HG02852 (cell line): ENCODE measurements around the gene TDRD7.

Experiments
- ATAC-seq: cut with Tn5 transposase; IDR thresholded peaks from one replicate; pipeline ENCODE4 v1.9.1; 2021; ENCODE audit warnings: mild to moderate bottlenecking, moderate library complexity; ENCODE audit not compliant: unreplicated experiment

Gene TDRD7

DNA sequence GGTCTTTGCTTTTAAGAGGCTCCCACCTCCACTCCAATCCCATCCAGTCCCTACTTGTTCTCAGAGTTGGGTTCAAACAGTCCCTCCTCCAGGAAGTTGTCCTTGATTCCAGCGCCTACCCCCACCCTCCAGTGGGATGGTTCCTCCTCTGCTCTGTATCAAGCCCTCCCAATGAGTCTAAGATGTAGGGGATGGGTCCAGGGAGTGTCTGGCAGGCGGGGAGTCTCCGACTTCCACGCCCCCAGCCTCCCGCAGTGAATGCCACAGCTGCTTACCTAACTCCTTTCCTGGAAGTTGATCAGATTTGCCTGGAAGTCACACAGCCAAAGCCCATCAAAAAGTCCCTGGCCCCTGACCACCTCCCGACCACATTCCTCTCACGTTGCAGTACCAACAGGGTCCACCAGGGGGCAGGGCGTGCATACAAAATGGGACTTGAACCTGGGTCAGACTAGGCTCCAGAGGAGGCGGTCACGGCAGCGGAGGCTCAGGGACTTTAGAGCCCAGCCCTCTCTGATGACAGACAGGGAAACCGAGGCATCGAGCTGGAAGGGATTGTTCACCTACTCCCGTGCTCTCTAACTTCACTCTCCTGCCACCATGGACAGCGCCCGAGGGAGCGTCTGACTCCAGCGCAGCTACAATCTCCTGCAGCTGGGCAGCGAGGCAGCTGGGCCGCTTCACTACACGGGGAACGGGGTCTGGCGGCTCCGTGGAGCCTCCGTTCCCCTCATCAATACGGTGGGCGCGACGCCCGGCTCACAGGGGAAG lies 25.0 kb upstream of the TDRD7 start:
- ATAC-seq = no peak

DNA sequence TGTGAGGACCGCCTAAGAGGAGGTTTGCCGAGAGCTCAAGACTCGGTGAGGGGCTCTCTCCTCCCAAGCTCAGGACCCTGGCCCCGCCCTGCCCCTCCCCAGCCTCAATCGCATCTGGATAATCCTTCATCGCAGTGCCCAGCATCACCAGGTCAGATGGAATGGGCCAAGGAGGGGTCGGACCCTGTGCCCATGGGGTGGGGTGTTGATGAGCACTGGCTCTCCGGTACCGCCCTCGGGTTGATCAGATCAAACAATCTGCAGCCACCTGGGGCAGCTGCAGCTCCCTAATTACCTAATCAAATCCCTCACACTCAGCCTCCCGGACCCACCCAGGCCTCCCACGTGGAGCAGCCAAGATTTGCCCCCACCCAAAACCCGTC lies 24.4 kb upstream of the TDRD7 start:
- ATAC-seq = no peak

DNA sequence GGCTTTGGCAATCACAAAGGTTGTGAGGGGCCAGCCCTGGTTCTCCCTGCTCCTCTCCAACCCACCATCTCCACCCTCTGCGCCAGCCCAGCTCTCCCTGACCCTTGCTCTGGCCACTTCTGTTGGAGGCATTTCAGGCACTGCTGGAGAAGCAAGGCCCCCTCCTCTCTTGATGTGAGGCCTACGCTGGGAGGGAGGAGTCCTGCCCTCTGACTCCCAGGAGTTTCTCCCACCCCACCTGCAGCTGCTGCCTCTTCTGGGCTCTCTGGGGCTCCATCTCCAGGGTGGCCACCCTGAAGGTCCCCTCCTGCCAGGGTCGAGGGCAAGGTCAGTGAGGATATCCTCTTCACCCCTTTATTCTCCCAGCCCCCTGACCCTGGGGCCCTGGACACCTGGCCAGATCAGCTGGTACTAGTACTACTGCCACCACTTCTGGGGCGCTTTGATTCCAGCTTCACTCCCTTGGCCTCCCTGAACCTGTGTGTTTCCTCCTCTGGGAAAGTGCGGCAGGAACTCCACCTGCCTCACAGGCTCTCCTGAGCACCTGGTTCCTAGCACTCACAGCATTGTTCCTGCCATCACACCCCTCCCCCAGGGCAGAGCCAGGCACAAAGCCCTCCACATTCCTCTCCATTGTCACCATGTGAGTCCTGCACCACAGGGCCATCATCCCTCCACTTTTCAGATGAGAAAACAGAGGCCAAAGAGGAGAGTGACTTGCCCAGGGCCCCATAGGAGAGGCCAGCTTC lies 23.8 kb upstream of the TDRD7 start:
- ATAC-seq = no peak

- peak; percentile 80 for ATAC-seq
These were observed 23.1 kb upstream of the TDRD7 start for GRCh38 chr9:97388721-97389238.

GRCh38 chr9:97389249-97389648 lies 22.6 kb upstream of the TDRD7 start:
- no peak for ATAC-seq

GRCh38 chr9:97390791-97391406 lies 21.0 kb upstream of the TDRD7 start:
- no peak for ATAC-seq

DNA sequence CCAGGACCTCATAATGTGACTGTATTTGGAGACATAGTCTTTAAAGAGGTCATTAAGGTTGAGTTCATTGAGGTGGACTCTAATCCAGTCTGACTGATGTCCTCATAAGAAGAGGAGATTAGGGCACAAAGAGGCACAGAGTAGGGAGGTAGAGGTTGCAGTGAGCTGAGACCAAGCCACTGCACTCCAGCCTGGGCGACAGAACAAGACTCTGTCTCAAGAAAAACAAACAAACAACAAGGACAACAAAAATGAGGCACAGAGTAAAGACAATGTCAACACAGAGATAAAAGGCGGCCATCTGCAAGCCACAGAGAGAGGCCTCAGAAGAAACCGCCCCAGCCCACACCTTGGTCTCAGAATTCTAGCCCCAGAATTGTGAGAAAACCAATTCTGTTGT lies 17.0 kb upstream of the TDRD7 start:
- ATAC-seq = no peak

DNA sequence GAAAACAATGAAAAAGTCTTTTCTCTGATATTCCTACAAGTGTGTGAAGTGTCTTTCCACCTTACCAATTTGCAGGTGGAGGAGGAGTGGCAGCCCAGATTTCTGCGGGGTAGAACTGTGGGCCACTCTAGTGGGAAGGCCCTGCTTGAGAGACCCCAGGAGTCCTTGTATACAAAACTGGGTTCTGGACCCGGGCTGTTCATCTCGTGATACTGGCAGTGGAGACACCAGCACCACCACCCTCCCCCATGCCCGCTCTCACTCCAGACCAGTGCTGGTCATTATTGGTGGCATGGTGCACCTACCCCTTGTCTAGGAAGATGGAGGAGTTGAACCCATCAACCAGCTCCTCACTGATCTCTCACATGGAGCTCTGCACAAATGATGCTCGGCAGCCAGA lies 16.2 kb upstream of the TDRD7 start:
- ATAC-seq = no peak

GRCh38 chr9:97396256-97396655 lies 15.6 kb upstream of the TDRD7 start:
- no peak for ATAC-seq

DNA sequence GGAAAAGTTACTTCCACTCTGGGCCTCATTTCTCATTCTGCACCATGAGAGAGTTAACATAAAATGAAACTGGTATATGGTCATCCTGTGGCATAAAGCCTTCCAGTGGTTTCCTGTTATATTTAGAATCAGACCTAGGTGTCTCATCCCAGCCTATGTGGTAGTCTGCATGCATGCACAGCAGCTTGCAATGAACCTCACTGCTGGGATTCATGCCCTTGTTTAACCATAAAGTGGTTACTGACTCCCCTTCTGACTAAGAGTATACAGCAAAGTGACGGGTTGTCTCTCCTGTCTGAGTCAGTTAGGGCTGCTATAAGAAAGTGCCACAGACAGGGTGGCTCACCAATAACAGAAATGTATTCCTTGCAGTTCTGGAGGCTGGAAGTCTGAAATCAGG lies 14.7 kb upstream of the TDRD7 start:
- peak; percentile 58 for ATAC-seq

GRCh38 chr9:97398999-97399758 lies 12.7 kb upstream of the TDRD7 start:
- ATAC-seq = no peak

- no peak for ATAC-seq
These were observed 8.1 kb upstream of the TDRD7 start for GRCh38 chr9:97403746-97404316.

DNA sequence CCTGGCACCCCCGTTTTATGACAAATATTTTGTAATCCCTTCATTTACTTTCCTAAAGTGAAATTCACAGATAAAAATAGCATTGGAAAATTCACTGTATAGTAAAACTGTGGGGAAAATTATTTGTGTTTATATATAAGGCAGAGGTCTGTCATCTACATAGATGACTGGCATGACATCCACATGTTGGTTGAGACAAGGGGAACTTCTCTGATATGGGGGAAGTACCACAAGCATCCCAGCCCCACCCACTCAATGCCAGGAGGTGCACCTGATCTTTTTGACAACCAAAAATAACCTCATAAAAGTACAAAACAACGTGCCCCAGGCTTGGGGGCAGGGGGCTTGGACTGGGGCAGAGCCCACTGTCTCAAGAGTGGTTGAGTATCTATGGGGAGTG lies 6.3 kb upstream of the TDRD7 start:
- no peak for ATAC-seq

- ATAC-seq = no peak
These were observed 5.2 kb upstream of the TDRD7 start for GRCh38 chr9:97406620-97407177.

GRCh38 chr9:97408562-97408961 lies 3.3 kb upstream of the TDRD7 start:
- ATAC-seq = no peak

- ATAC-seq = peak; percentile 7
These were observed 482 bp upstream of the TDRD7 start for GRCh38 chr9:97411440-97411788.

DNA sequence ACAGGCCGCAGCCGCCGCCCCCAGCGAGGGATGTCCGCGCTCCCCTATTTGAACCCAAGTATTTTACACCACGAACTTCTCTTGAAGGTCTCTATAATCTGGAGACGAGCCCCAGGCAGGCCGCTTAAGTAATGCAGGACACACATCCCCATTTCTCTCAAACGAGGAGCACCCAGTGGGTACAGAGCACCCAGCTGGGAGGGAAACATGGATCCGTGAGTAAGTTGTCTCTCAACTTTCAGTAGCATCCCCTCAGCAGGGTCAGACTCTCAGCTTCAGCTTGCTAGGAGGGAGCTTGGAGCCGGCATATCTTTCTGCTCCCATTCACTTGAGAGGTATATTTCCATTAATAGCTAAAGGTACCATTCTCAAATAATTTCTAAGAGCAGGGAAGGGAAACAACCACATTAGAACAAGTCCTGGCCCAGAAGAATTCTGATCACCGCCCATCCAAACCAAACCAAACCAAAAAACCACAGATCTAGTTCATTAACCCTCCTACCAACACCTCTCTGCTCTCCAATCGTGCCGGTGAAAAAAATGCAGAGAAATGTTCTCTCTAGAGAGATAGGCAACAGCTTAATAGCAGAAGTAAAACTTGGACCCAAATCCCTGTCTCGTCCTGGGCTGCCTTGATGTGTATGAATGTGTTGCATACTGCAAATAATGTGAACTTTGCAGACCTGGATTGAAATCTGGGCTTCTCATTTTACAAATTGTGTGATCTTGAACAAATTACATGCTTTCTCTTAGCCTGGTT lies 910 bp downstream of the TDRD7 start:
- ATAC-seq = peak; percentile 18

GRCh38 chr9:97413462-97413861 lies 1.6 kb downstream of the TDRD7 start:
- ATAC-seq = no peak

GRCh38 chr9:97415146-97415545 lies 3.2 kb downstream of the TDRD7 start:
- no peak for ATAC-seq

- no peak for ATAC-seq
These were observed 7.0 kb downstream of the TDRD7 start for GRCh38 chr9:97418880-97419279.
